OCI-LY7 (cell line): ENCODE results near the gene OSCP1.

Experiments used
- EZH2phosphoT487 ChIP-seq: fragments of 200-600 bp; sonication (generic); IDR thresholded peaks from 2 replicates; pipeline ENCODE4 v1.6.1; 2018; ENCODE audit warnings: low read depth, borderline replicate concordance, mild to moderate bottlenecking, mixed run types, antibody characterized with exemption, low read length, moderate library complexity, mixed read lengths
- TF ChIP-seq, protein P1 (sequence below): fragments of 200-600 bp; sonication (generic); conservative IDR thresholded peaks from 2 replicates; pipeline ENCODE4 v1.5.1; 2014; ENCODE audit warnings: mild to moderate bottlenecking, antibody characterized with exemption, low read length, moderate library complexity, mixed read lengths

DNA sequence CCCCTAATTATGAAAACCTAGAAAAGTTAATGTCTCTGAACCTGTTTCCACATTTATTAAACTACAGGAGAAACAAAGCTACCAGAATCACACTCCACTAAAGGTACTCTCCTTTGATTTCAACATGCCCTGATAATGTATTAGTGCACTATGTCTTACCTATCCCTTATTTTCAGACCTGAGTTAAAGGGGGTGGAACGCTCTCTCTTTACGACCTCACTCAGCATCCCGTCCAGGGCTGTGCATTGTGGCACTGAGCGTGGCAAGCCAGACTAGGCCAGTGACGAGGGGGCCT, 53.2 kb downstream of the OSCP1 start:
- TF ChIP-seq, protein P1, sequence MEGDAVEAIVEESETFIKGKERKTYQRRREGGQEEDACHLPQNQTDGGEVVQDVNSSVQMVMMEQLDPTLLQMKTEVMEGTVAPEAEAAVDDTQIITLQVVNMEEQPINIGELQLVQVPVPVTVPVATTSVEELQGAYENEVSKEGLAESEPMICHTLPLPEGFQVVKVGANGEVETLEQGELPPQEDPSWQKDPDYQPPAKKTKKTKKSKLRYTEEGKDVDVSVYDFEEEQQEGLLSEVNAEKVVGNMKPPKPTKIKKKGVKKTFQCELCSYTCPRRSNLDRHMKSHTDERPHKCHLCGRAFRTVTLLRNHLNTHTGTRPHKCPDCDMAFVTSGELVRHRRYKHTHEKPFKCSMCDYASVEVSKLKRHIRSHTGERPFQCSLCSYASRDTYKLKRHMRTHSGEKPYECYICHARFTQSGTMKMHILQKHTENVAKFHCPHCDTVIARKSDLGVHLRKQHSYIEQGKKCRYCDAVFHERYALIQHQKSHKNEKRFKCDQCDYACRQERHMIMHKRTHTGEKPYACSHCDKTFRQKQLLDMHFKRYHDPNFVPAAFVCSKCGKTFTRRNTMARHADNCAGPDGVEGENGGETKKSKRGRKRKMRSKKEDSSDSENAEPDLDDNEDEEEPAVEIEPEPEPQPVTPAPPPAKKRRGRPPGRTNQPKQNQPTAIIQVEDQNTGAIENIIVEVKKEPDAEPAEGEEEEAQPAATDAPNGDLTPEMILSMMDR: no peak
- no peak for TF ChIP-seq EZH2phosphoT487
